NCI-H345 treated with DMSO at 0.1 percent for 48 hours (cell line): ENCODE measurements around the gene DIO2.

Experiments
- DNase-seq: peaks from one replicate; lab custom pipeline; 2025; ENCODE audit not compliant: unreplicated experiment; lab: John Stamatoyannopoulos, UW

Gene DIO2

GRCh38 chr14:80211153-80212022 is at the start of gene DIO2:
TSS of gene DIO2 (minus strand) at chr14:80211504. CDS start at chr14:80211472, 32 bp downstream.
- DNase-seq, result no peak

GRCh38 chr14:80260645-80261044 is 49.3 kb upstream of the DIO2 start:
- DNase-seq, result no peak

- DNase-seq, result no peak
Measured at GRCh38 chr14:80239631-80240030, 28.3 kb upstream of the DIO2 start.

- no peak for DNase-seq
Measured at GRCh38 chr14:80237143-80237542, 25.8 kb upstream of the DIO2 start.

- DNase-seq, result no peak
Measured at GRCh38 chr14:80233470-80234089, 22.3 kb upstream of the DIO2 start.

- no peak for DNase-seq
Measured at GRCh38 chr14:80231702-80232101, 20.4 kb upstream of the DIO2 start.

- no peak for DNase-seq
Measured at GRCh38 chr14:80223696-80224465, 12.6 kb upstream of the DIO2 start.

GRCh38 chr14:80216818-80217217 is 5.5 kb upstream of the DIO2 start:
- no peak for DNase-seq

GRCh38 chr14:80215756-80216581 is 4.7 kb upstream of the DIO2 start:
- DNase-seq, result no peak

- no peak for DNase-seq
Measured at GRCh38 chr14:80215081-80215480, 3.8 kb upstream of the DIO2 start.

GRCh38 chr14:80213602-80214001 is 2.3 kb upstream of the DIO2 start:
- DNase-seq, result no peak

GRCh38 chr14:80212023-80212397 is 706 bp upstream of the DIO2 start:
- DNase-seq, result no peak

- no peak for DNase-seq
Measured at GRCh38 chr14:80208461-80208860, 2.8 kb downstream of the DIO2 start.

- no peak for DNase-seq
Measured at GRCh38 chr14:80206351-80207080, 4.8 kb downstream of the DIO2 start.

GRCh38 chr14:80202888-80203562 is 8.3 kb downstream of the DIO2 start:
- no peak for DNase-seq

- no peak for DNase-seq
Measured at GRCh38 chr14:80200093-80200492, 11.2 kb downstream of the DIO2 start.

- DNase-seq, result no peak
Measured at GRCh38 chr14:80188571-80188970, 22.7 kb downstream of the DIO2 start.

GRCh38 chr14:80186301-80186800 is 25.0 kb downstream of the DIO2 start:
- DNase-seq, result no peak

GRCh38 chr14:80176893-80177292 is 34.4 kb downstream of the DIO2 start:
- no peak for DNase-seq
